ENCODE data around the gene HLA-F. TPM values are rescaled to one million over a fixed set of nuclear protein-coding genes. Genes with fewer than 3 reads are reported as not detected.

HLA-F gene
- 379 and 414 TPM in 2 replicates for total RNA-seq (2014; rRNA removed; shearing (Covaris generic))

GRCh38 chr6:29723262-29723665 lies at the start of gene HLA-F:
Gene HLA-F, plus strand, starts transcription at chr6:29723434. Its CDS starts 30 bp downstream, at chr6:29723464.
- DNase-seq (ENCODE audit: low read depth), result peak; percentile 99

- DNase-seq (ENCODE audit: low read depth), result no peak
Measured at GRCh38 chr6:29674008-29674407, 49.2 kb upstream of the HLA-F start.

GRCh38 chr6:29675561-29675960 lies 47.7 kb upstream of the HLA-F start:
- DNase-seq (ENCODE audit: low read depth), result no peak

- DNase-seq (ENCODE audit: low read depth), result peak; percentile 89
Measured at GRCh38 chr6:29676981-29677601, 46.1 kb upstream of the HLA-F start.

GRCh38 chr6:29678114-29678513 lies 45.1 kb upstream of the HLA-F start:
- DNase-seq (ENCODE audit: low read depth), result peak; percentile 67

GRCh38 chr6:29679962-29680361 lies 43.3 kb upstream of the HLA-F start:
- DNase-seq (ENCODE audit: low read depth), result no peak

- DNase-seq (ENCODE audit: low read depth), result no peak
Measured at GRCh38 chr6:29680416-29680815, 42.8 kb upstream of the HLA-F start.

GRCh38 chr6:29680904-29681303 lies 42.3 kb upstream of the HLA-F start, which contains the start of gene ZFP57:
Gene ZFP57, minus strand, starts transcription at chr6:29681152. Its CDS starts 4,149 bp downstream, at chr6:29677003.
- DNase-seq (ENCODE audit: low read depth), result no peak

- no peak for DNase-seq (ENCODE audit: low read depth)
Measured at GRCh38 chr6:29681811-29682210, 41.4 kb upstream of the HLA-F start.

- DNase-seq (ENCODE audit: low read depth), result peak; percentile 44
Measured at GRCh38 chr6:29685718-29686326, 37.4 kb upstream of the HLA-F start.

- no peak for DNase-seq (ENCODE audit: low read depth)
Measured at GRCh38 chr6:29694637-29695036, 28.6 kb upstream of the HLA-F start.

GRCh38 chr6:29696147-29697125 lies 26.8 kb upstream of the HLA-F start:
- DNase-seq (ENCODE audit: low read depth), result peak; percentile 48

GRCh38 chr6:29702519-29703103 lies 20.6 kb upstream of the HLA-F start:
- DNase-seq (ENCODE audit: low read depth), result peak; percentile 42

- peak; percentile 75 for DNase-seq (ENCODE audit: low read depth)
Measured at GRCh38 chr6:29705389-29706231, 17.6 kb upstream of the HLA-F start.

GRCh38 chr6:29708432-29709179 lies 14.6 kb upstream of the HLA-F start:
- DNase-seq (ENCODE audit: low read depth), result no peak

- DNase-seq (ENCODE audit: low read depth), result no peak
Measured at GRCh38 chr6:29709188-29709587, 14.0 kb upstream of the HLA-F start.

- no peak for DNase-seq (ENCODE audit: low read depth)
Measured at GRCh38 chr6:29710281-29710941, 12.8 kb upstream of the HLA-F start.

GRCh38 chr6:29720863-29721262 lies 2.4 kb upstream of the HLA-F start:
- no peak for DNase-seq (ENCODE audit: low read depth)

Measured in M059J (cell line).